ENCODE data around the gene RHEB. TPM values are rescaled to one million over a fixed set of nuclear protein-coding genes. Genes with fewer than 3 reads are reported as not detected.

RHEB gene
- polyA plus RNA-seq, 12 donors = 64.8 to 105 (median 84.8) TPM; not detected in 1

DNA sequence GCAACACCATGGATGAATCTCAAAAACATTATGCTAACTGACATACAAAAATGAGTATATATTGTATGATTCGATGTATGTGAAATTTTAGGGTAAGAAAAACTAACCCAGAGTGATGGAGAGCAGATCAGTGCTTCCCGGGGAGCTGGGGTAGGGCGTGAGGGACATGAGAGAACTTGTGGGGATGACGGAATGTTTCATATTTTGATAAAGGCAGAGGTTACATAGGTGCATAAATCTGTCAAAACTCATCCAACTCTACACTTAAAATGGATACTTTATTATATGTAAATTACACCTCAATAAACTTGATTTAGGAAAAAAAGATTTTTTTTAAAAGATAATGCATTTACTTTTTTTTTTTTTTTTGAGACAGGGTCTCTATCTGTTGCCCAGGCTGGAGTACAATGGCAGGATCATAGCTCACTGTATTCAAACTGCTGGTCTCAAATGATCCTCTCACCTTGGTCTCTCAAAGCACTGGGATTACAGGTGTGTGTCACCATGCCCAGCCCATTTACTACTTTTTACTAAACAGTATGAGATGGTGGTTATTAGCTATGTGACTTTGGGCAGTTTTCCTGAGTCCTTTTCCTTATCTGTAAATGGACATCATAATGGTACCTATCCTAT, 13.7 kb downstream of the RHEB start:
- no peak for DNase-seq

GRCh38 chr7:151505433-151505832, 14.3 kb downstream of the RHEB start:
- DNase-seq = no peak

- no peak for DNase-seq
These were observed 14.9 kb downstream of the RHEB start for GRCh38 chr7:151504715-151505326.

- no peak for DNase-seq
These were observed 15.6 kb downstream of the RHEB start for GRCh38 chr7:151503902-151504714.

- no peak for DNase-seq
These were observed 18.0 kb downstream of the RHEB start for GRCh38 chr7:151501676-151502075.

- DNase-seq = no peak
These were observed 21.2 kb downstream of the RHEB start for GRCh38 chr7:151498495-151498894.

DNA sequence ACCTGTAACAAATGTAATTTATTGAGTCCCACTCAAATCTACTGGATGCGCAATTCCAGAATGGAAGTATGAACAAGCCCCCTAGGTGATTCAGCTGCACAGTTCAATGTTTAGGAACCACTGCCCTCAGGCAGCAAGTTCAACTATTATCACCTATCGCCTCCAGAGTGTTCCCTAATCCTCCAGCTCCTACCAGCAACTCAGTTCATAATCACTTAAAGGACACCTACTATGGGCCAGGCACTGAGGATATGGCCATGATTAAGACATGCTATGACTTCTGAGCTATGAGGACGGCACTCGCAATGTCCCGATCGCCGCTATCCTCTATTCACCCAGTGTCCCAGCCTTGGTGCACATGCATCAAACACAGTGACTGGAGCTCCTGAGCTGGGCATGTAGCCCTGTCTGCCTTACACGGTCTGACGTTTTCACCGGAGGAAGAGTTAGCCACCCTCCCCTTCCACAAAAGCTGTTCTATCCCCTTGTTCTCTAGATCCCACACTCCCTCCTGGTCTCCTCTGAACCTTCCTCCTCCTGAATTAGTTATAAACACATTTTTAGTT, 22.3 kb downstream of the RHEB start:
- DNase-seq = no peak

DNA sequence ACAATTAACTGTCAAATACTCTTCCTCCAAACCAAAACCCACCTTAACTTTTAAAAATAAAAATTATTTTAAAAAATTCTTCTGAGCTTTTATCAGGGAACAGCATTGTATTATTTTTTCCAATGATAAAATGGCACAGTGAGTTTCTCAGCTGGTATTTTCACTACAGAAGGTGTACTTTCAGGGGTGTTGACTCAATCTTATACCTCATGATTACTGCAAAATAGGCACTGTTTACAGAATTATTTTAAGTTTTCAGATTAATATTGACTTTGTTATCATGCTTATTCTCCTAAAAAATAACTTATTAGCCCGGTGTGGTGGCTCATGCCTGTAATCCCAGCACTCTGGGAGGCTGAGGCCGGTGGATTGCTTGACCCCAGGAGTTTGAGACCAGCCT, 24.3 kb downstream of the RHEB start:
- DNase-seq = no peak

DNA sequence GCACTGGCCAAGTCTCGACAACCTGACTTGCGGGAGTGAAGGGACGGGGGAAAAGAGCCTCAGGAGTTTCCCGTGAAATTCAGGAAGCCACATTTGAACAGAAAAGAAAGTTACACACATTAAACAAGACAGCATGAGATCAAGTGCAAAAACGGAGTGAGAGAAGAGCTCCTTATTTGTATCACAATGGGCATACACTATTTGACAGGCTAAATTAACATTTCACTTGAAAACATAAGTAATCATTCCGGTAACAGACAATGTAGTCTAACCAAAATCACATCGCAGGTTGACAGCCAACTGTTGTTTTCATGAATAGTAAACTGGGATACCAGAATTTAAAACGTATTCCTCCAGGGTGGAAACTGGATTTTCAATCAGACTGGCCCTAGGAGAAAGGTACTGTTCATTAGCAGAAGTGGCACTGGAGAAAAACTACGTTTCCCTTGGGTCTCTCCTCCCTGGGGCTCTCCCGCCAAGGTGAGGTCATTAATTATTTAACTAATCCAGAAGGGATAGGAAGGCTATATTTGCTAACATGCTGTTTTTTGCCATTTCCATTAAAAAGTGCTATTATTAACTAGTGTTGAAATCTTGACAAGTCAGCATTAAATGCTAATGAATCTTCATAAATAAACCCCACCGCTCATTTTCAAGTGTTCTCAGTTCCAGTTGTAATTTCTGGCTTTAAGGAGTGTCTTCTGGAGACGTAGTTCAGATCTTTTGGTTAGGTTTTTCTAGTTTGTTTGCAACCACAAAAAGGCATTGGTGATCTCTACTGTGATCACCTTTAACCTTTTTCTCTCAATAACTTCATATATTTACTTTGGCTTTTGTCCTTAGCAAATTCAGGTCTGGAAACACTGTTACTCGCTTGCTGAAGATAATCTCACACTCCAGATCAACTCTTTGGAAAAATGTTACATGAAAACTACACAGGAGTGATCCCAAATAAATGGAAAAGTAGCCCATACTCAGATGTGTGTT, 25.1 kb downstream of the RHEB start:
- DNase-seq = no peak

GRCh38 chr7:151493083-151493482, 26.6 kb downstream of the RHEB start:
- no peak for DNase-seq

DNA sequence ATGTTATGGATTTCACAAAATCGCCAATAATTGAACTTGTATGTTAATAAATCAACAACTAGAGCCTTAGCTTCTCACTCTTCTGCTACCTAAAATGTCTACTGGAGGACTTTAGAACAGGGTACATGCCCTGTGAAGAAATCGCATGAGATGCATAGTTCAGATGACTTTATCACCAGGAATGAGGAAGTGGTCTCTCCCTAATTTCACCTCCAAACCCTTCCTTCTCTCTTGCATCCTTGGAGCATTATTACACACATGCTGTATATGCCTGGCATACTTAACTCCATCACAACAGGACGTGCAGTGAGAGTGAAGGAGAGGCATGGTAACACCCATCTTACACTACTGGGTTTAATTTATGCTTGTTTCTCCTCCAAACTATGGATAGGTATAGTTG, 27.8 kb downstream of the RHEB start:
- DNase-seq = no peak

DNA sequence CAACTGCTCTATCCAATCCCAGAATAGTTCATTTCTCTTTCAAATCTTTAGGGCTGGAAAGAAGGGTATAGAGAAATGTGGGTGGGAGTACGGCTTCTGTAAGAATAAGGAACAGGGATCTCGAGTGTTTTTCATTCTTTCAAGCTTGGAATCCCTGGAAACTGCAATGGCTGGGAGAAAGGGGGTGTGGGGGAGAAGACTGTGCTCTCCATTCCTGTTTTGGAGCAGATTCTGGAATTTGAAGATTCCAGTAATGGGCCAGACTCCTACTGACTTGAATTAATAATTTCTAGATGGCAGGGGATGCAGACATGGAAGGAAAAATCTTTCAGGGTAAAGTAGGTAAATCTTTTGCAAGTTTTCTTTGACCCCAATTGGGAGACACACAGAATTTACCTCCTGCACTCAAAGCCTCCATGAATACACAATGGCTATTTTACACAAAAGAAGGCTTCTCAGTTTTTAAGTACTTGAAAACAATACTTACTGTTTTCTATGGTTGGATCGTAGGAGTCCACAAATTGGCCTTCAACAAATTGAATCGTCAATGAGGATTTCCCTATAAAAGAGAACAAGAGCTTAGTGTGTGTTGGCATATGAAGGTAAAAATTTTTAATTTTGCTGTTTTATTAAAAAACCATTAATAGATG, 29.1 kb downstream of the RHEB start:
- DNase-seq = no peak

DNA sequence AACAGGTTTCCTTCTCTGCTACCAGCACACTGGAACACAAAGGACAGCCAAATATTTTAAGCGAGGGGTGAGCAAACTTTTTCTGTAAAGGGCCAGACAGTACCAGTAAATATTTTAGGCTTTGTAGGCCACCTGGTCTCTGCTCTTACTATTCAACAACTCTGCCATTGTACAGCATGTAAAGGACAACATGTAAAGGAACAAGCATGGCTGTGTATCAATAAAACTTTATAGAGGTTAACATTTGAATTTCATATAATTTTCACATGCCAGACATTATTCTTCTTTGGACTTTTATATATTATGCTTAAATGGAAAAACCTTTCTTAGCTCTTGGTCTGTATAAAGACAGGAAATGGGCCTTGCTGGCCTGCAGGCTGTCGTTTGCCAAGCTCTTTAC, 30.2 kb downstream of the RHEB start:
- DNase-seq = no peak

DNA sequence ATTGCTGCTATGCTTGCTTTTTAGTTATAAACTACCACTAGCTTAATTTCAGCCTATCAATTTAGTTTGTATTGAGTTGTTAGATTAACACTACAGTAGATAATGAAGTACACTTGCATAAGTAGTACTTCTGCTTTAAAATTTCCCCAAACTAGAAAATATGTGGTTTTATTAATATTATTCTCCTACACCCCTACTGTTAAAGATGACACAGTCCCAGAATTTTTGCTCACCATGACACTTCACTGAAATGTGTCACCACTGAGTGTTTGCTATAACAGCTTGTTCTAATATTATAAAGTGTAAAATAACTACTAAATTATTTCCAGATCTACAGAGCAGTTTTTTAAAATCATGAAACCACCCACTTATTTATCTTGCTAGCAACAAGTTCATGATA, 31.6 kb downstream of the RHEB start:
- DNase-seq = no peak

GRCh38 chr7:151487228-151487627, 32.5 kb downstream of the RHEB start:
- no peak for DNase-seq

GRCh38 chr7:151486074-151486473, 33.6 kb downstream of the RHEB start:
- DNase-seq = no peak

- no peak for DNase-seq
These were observed 34.6 kb downstream of the RHEB start for GRCh38 chr7:151484971-151485707.

GRCh38 chr7:151483711-151483983, 36.0 kb downstream of the RHEB start:
- no peak for DNase-seq

GRCh38 chr7:151482883-151483710, 36.6 kb downstream of the RHEB start:
- no peak for DNase-seq
